Activated CD8-positive, alpha-beta memory T cell treated with anti-CD3 and anti-CD28 coated beads for 1 hour (primary cell): ENCODE data around the gene SECTM1.
"Not testable (repeated sequence)": the region's sequence is repeated elsewhere in the genome, so short reads cannot be mapped to it uniquely, and the experiment has no call there.

Experiments
- DNase-seq, 2 donors: peaks; one replicate each; pipeline ENCODE4 v3.0.0-alpha.2; 2020; ENCODE audit warnings: low read depth in 1 of 2; ENCODE audit errors: extremely low read depth in 1 of 2

SECTM1 gene

GRCh38 chr17:82333279-82334171, at the start of gene SECTM1:
Gene SECTM1 (minus strand): TSS chr17:82333766. CDS start chr17:82327240, 6,526 bp downstream.
- no peak for DNase-seq

- no peak for DNase-seq
These were observed 49.3 kb upstream of the SECTM1 start for GRCh38 chr17:82382933-82383255.

- DNase-seq, result not testable (repeated sequence)
These were observed 48.8 kb upstream of the SECTM1 start for GRCh38 chr17:82382220-82382932.

GRCh38 chr17:82381703-82382009, 48.1 kb upstream of the SECTM1 start:
- not testable (repeated sequence) for DNase-seq

GRCh38 chr17:82380860-82381702, 47.5 kb upstream of the SECTM1 start:
- no peak for DNase-seq

- no peak for DNase-seq
These were observed 45.1 kb upstream of the SECTM1 start for GRCh38 chr17:82378741-82379021.

- no peak for DNase-seq
These were observed 44.6 kb upstream of the SECTM1 start for GRCh38 chr17:82377924-82378740.

GRCh38 chr17:82377294-82377693, 43.7 kb upstream of the SECTM1 start:
- not testable (repeated sequence) for DNase-seq

- no peak for DNase-seq
These were observed 42.6 kb upstream of the SECTM1 start for GRCh38 chr17:82376042-82376730.

- no peak for DNase-seq
These were observed 41.9 kb upstream of the SECTM1 start for GRCh38 chr17:82375359-82376041.

- no peak for DNase-seq
These were observed 41.2 kb upstream of the SECTM1 start for GRCh38 chr17:82374626-82375331.

- DNase-seq, result no peak
These were observed 40.4 kb upstream of the SECTM1 start for GRCh38 chr17:82373731-82374625.

- DNase-seq, result not testable (repeated sequence)
These were observed 39.5 kb upstream of the SECTM1 start for GRCh38 chr17:82373072-82373452.

- DNase-seq, result no peak
These were observed 38.9 kb upstream of the SECTM1 start for GRCh38 chr17:82372249-82373071.

GRCh38 chr17:82371333-82372248, 38.0 kb upstream of the SECTM1 start, which contains the start of gene UTS2R:
Gene UTS2R (plus strand): TSS chr17:82371765. CDS start chr17:82374325, 2,560 bp downstream.
- DNase-seq, result no peak
